COLO668 (cell line): ENCODE results near the gene ZNF592.

Source experiments
- DNase-seq: peaks from one replicate; lab custom pipeline; 2025; ENCODE audit not compliant: unreplicated experiment; lab: John Stamatoyannopoulos, UW

ZNF592 gene

DNA sequence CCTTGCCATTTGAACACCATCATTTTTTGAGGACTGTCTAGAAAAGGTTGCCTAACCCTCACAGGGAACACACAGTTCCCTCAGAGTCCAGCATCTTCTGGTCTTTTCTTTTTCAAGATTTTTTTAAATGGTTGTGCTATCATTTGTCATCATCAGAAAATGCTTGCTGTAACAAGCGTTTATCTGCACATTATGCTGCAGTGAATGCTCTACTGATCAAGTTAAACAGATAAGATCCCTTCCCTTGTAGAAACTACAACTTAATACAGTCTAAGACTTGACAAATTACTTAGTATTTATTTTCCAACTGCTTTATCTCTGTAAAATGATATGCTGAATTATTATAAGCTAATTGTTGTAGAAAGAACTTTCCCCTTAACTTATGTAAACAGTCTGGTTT, 56.8 kb downstream of the ZNF592 start:
- DNase-seq: no peak

DNA sequence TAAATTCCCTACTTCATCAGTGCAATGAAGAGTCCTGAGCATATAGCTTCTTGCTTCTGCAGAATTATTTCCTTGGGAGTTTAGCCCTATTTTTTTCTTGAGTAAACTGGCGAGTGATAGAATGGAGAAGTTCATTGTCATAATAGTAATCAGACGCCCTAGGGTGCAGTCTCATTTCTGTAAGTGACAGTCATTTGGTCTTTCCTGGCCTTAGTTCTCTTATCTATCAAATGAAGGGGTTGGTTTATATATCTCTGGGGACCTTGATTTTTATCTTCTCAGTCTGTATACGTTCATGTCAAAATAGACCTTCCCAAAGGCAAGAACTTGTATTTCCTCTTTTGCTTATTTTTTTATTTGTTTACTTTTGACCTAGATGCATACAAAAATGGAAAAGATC, 58.8 kb downstream of the ZNF592 start:
- no peak for DNase-seq

DNA sequence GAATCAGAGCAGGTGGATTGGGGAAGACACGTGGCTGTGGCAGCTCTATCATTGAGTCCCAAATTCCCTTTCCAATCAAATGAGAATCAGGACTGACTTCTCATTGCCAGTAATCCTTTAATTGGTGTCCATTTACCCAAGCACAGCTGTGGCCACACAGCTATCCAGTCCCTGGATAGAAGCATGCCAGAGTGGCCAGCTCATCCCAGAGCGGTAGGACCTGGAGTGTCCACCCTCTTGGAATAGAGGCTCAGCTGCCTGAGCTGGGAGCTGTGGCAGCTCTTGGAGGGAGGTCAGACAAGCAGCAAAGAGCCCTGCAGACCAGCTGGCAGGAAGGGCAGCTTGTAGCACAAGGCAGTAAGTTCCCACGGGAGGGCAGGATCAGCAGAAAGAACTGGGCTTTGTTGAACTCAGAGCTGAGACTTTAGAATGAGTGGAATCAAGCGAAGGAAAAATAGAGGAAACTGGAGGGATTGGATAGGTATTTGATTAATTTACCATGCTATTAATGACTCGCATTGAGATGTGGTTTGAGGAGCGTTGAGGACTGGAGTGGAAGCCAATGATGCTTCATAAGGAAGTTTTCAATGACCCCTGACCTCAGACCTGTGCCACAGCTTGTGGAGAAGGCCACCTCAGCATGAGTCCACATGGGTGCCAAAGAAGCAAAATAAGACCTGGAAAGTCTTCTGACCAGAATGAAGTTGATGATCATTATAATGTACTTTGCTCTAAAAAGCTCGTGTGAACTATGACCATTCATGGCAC, 61.9 kb downstream of the ZNF592 start:
- no peak for DNase-seq

DNA sequence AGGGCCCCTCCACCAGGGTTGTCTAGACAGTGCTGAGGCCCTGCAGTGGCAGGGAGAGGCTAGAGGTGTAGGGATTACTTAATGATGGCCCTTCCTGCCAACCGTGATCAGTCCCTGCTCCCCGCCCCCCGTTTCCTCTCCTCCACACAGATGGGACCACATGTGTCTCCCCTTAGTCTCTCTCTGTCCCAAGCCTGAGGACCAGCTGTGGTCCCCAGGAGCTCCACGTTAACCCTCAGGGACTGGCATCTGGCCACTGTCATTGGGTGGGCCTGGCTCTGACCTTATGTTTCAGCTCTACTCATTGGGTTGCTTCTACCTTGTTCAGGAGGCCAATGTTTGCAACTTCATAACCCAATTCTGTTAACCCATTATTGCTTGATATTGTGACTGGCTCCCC, 62.8 kb downstream of the ZNF592 start:
- DNase-seq: no peak

DNA sequence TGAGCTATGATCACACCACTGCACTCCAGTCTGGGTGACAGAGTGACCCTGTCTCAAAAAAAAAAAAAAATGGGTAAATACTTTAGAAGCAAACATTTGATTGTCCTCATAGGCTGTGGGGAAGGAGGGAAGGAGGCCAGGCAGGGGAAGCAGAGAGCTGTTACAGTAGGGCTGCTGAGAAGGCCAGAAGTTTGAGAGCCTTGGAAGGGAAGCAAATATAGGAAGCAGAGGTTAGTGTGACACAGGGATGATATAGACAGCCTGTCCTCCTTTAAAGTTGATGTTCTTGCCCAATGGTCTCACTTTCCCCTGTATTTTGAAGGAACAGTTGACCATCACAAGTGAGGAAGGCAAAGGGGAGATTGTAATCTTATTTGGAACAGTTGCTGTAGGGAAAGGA, 63.4 kb downstream of the ZNF592 start:
- no peak for DNase-seq

DNA sequence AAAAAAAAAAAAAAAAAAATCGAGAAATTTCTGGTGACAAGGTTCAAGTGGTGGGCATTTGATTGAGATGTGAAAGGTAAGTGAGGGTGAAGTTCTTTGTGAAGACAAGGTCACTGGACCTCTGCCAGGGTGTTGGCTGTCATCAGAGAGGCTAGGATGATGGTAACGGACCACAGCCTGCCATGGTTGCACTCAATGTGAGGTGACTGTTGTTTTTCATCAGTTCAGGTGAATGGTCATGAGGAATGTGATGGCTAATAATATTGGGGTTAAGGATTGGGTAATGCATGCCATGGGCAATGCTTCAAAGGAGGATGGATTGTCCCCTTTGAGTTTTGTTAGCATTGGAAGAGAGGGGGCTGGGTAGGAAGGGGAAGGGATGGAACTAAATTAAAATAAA, 64.5 kb downstream of the ZNF592 start:
- DNase-seq: no peak

DNA sequence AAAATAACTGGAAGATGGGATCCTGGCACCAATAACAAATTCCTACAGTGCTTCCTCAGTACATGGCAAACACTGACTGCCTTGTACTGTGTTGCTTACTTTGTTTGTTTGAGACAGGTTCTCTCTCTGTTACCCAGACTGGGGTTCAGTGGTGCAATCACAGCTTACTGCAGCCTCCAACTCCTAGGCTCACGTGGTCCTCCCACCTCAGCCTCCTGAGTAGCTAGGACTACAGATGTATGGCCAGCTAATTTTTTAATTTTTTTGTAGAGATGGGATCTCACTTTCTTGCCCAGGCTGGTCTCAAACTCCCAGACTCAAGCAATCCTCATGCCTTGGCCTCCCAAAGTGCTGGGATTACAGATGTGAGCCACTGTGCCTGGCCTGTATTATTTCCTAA, 65.0 kb downstream of the ZNF592 start:
- DNase-seq: no peak

DNA sequence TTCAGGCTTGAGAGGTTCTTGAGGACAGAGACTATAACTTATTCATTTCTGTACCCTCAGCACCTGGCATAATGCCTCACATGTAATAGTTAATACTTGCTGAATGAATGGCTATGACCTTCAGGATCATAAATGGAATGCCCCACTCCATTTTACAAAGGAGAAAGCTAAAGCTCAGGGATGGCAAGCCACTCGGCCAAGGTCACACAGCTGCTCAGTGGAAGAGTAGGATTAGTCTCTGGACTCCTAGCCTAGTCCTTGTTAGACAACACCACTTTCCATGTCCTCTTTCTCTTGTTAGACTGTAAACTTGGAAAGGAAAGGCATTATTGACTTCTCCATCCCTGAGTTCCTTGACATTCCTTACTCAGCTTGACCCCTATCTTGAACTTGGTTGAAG, 65.5 kb downstream of the ZNF592 start:
- no peak for DNase-seq

DNA sequence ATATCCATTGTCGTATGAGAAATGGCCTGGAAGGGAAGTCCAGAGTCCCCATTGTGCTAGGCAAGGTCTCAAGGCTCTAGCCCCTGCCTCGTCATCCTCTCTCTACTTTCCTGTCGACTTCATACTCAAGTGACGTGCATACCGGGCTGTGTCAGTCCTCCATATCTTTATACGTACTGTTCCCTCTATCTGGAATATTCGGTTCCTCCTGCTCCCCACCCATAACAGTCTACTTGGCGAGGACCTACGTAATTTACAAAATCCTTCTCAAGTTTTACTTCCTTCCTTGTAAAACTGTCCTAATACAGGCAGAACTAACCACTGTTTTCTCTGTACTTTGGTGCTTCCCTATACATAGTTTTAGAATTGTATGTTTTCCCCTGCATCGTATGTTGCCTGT, 66.5 kb downstream of the ZNF592 start:
- DNase-seq: no peak

DNA sequence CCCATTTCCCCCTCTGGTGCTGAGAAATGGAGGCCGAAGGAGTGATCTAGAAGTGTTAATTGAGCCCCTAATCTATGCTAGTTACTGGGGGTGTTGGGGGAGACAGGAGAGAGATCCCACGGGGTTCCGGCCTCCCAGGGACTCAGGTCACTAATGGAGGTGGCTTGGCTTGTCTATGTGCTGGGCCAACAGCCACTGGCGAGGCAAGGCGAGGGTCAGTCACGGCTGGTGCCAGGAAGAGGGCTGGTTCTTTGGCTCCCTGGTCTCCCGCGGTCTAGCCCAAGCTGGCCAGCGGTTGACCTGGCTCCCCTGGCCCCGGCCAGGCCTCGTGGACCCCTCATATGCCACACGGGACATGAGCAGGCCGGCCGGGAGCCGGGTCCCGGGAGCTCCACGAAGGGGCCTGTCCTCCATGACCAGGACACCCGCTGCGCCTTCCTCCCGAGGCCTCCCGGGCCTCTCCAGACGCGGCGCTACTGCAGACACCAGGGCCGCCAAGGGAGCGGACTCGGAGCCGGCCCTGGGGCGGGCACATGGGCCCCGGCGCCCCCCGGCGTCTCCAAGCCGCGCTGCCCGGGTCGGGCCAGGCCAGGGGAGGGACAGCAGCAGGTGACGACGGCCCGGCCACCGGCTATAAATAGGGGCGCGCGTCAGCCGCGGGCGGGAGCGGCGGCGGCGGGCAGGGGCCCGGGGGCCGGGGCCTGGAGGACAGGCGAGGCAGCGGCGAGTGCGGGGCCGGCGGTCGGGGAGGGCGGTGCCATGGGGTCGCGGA, 68.5 kb downstream of the ZNF592 start, which contains the start of gene ALPK3:
TSS of gene ALPK3 (plus strand) at position 663 of the 772 bp plus-strand sequence. CDS start at position 760, 97 bp downstream.
- DNase-seq: peak; percentile 79

DNA sequence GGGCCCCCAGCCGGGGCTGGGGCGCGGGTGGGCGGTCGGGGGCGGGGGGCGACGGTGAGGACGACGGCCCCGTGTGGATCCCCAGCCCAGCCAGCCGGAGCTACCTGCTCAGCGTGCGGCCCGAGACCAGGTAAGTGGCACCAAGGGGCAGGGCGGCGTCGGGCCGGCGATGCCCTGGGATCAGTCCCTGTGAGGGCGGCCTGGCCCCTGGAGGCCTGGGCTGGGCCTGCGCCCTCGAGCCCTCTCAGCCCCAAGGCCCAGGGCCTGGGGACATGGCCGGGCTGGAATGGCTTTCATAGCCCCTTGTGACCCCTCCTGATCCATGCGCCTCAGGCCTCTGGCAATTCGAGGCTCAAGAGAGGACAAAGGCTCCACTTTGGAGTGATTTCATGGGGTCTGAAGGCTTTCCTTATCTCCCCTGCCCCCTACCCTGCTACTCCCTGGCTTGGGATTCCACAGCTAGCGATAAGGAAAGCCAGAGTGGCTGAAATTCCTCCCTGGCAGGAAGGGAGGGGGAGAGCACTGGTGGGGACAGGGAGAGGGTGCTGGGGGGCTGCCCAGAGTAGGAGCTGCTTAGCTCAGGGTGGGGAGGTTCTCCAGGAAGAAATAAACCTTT, 69.2 kb downstream of the ZNF592 start:
- DNase-seq: peak; percentile 64

DNA sequence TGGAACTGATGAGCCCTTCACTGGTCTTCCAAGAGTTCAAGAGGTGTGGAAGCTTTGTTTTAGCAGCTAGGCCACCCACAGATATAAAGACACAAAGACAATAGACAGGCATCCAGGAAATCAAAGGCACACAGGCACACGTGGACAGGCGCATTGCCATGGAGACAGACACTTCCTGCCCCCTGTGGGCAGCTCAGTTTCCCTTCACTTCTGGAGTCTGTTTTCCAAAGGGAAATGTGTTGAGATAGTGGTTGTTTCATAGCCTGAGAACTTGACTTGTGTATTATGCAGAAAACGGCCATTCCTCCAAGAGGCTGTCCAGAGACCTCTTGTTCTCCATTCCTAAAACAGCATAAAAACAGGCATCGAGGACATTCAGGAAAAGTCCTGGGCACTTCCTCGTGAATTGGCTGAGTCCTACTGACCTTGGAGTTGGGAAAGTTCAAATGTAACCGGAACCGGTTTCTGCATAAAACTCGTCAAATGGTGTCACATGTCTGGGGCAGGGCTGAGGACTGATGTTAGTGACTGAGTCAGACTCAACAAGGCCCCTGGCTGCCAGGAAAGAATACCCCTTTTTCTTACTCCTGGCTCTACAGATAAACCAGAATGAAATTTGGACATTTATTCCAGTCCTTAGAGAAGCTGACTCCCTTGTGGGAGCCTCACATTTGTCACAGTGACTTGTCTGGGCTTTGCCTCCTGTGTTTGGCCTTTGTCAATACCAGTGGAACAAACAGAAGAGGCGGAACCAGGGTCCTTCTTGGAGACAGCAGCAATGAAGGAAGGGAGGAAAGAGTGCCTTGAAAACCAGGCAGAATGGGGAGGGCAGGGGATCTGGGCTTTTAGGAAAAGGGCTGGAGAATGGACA, 70.1 kb downstream of the ZNF592 start:
- peak; percentile 78 for DNase-seq

DNA sequence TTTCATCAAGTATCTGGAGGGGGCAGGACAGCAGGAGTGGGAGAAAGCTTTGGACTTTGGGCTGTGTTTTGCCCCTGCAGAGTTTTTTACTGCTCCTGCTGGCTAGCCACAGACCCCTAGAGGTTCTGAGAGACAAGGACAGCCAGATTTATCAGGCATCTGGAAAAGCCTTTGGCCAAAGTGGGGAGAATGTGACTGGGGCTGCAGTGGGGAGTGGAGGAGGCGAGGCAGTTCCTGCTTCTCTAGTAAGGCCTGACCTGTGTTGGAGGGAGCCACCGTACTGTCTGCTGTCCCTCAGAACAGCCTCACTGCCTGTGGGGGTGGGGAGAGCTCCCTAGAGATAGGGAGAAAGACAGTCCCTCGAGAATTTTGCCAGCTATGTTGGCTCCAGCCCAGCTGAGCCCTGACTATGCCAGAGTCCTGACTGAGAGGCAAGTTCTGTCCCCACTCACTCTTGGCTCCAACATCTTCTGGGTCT, 70.9 kb downstream of the ZNF592 start:
- DNase-seq: no peak

DNA sequence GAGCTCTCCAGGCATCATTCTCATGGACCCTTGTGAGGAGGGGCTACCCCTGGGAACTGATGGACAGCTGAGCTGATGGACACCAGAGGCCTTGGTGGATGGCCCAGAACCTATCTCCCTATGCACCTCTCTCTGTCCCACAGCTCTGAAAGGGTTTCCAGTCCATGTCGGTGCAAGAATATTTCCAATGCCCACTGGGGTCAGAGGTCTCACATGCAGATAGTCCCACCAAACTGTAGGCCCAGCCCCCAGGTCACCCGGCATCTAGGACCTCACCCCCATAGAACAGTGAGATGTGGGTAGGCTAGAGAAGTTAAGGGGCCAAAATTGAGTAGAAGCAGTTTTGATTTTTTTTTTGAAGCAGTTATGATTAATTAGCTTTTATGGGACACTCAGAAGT, 71.4 kb downstream of the ZNF592 start:
- no peak for DNase-seq

DNA sequence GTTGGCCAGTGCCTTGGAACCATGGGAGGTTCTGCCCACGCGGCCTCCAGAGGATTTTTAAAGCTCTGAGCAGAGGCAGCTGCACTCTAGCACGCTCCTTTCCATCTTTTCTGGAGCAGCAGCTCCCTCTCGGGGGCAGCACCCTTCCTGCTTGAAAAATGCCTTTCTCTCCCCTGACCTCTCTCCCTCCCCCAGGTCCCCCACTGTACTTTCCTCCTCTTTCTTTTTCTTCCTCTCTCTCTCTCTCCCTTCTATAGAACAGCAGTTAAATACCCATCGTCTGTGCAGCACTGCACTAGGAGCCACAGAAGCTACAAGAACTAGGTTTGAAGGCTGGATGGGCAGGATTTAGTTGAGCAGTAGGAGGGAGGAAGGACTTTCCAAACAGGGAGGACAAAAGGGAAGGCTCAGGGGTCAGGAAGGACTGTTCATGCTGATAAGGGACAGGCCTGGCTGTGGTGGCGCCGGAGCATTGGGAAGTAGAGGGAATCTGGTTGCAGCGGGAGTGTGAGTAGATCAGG, 73.2 kb downstream of the ZNF592 start:
- no peak for DNase-seq

DNA sequence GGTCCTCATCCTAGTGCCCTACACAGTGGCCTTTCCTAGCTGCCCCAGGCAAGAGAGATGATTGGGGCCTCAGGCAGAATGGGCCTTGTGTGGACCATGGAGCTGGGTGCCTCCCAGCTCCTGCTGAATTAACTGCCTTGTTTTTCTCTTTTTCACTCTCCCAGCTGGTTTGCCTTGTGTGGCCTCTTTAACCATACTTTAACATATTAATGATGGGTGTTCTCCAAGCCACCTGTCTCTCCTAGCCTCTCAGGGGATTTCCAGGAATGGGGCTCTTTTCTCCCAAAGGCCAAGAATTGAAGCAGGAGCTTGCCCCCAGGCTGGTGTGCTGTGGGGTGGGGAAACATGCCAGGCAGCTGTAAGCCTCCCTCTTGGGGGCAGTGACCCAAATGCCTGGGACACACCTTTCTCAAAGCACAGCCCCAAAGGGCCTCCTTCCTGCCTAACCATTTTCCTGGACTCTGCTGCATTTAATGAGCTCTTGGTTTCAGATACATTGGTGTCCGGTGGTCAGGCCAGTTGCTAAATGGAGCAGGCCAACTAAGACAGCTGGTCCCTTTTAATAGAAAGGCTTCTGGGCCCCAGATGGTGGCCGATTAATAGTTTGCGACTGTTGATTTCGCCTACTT, 74.4 kb downstream of the ZNF592 start:
- DNase-seq: no peak

DNA sequence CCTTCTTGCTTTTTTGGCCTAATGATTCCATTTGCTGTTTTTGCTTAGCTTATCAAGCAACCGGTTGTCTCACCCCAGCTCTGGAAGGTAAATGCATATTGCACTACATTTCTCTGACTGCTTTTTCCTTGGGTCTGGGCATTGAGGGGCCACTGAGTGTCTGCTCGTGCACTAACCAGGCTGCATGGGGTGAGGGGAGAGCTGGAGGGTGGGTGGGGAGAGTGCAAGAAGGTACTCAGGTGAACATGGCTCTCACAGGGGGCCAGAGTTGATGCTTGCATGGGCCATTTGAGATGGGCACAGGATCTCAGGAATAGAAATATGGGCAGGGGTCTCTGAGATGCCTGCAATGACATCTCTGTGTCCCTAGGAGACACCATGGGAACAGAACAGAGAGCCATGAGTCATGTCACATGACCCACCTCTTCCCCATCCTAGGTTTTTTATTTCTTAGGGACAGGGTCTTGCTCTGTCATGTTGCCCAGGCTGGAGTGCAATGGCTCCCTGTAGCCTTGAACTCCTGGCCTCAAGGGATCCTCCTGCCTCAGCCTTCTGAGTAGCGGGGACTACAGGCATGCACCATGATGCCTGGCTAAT, 75.0 kb downstream of the ZNF592 start:
- no peak for DNase-seq

DNA sequence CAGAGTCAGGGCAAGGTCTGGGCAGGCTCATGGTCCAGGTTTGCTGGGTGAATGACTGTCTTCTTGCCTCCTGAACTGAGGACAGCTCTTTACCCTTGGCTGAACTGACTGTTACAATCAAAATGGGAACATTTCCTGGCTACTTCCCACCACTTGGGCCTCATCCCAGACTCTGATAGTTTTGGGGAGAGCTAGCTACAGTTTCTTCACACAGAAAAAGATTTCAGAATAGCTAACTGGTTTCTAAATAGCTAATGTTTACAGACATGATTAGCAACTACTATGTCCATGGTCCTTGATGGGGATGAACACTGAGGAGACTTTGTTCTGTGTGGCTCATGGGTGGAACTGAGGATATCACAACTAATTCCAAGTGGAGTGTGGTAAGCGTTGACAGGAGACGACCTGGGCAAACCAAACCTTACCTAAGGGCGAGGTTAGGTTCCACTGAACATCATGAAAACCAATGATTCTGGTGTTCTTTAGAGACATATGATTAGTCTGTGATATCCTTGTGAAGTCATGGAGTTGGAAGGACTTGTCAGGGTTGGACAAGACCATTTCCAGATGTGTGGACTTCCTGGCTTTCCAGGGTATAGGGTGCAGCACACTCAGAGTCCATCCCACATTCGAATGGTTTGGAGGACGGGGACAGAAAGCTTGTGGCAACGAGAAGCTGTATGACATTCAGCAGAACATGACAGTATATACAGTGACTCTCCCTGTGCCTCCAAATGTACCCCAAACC, 76.0 kb downstream of the ZNF592 start:
- DNase-seq: no peak

DNA sequence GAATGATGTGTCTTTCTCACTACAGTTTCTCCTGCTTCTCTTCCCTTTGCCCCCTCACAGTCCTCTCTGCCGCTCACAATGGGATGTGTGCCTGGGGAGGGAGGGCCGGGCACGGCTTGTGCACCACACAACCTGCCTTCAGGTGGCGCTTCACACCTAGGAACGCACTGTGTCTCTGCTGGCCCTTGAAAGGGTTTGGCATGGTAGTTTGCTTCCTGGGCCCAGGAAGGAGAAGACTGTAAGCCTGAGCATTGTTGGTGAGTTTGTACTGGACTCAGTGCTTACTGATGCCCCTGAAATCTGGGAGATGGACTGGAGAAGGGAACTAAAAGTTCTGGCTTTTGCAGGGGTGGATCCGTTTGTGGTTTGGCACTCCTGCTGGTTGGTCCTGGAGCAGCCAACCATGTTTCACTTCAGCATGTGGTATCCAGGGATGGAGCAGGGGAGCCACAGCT, 78.0 kb downstream of the ZNF592 start:
- peak; percentile 36 for DNase-seq
